Measurements from ENCODE around the gene MSH3. TPM values are rescaled to one million over a fixed set of nuclear protein-coding genes. Genes with fewer than 3 reads are reported as not detected.

Gene MSH3
- polyA plus RNA-seq, 1 of the 3 experiments (the other 2 are of a cell fraction), result 3.5 TPM

DNA sequence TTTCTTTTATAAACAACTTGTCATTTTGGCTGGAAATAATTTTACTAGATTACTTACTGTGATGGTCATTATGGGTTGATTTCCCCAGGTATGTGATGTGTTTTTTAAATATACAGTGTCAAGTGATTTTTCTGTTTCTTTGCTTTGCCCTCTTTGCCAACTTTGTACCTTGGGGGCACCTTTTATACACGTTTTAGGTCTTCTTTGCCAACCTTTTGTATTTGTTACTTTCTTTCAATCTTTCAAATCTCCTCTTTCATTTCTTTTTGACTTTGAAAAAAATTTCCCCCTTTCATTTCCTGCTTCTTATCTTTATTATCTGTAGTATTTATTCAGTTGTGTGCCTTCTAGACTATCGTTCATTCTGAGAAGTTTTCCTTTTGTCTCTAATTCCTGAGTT, 65.7 kb downstream of the MSH3 start (continued):
- TF ChIP-seq, protein P1, sequence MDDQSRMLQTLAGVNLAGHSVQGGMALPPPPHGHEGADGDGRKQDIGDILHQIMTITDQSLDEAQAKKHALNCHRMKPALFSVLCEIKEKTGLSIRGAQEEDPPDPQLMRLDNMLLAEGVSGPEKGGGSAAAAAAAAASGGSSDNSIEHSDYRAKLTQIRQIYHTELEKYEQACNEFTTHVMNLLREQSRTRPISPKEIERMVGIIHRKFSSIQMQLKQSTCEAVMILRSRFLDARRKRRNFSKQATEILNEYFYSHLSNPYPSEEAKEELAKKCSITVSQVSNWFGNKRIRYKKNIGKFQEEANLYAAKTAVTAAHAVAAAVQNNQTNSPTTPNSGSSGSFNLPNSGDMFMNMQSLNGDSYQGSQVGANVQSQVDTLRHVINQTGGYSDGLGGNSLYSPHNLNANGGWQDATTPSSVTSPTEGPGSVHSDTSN (IDR thresholded peaks at IDR 0.05), result no peak
- TF ChIP-seq MEF2A (IDR thresholded peaks at IDR 0.05; ENCODE audit: borderline replicate concordance, low read depth), result no peak
- no peak for TF ChIP-seq TEAD4 (IDR thresholded peaks at IDR 0.05; ENCODE audit: borderline replicate concordance, insufficient read depth)
- TF ChIP-seq TAF1 (IDR thresholded peaks at IDR 0.05; ENCODE audit: borderline replicate concordance, low read depth, low read length), result no peak
- TF ChIP-seq FOSL2 (IDR thresholded peaks at IDR 0.05; ENCODE audit: borderline replicate concordance, low read depth), result no peak
- TF ChIP-seq MXI1 (IDR thresholded peaks at IDR 0.05; ENCODE audit: low read depth, low read length), result no peak
- no peak for TF ChIP-seq RFX5 (IDR thresholded peaks at IDR 0.05; ENCODE audit: low read length)

DNA sequence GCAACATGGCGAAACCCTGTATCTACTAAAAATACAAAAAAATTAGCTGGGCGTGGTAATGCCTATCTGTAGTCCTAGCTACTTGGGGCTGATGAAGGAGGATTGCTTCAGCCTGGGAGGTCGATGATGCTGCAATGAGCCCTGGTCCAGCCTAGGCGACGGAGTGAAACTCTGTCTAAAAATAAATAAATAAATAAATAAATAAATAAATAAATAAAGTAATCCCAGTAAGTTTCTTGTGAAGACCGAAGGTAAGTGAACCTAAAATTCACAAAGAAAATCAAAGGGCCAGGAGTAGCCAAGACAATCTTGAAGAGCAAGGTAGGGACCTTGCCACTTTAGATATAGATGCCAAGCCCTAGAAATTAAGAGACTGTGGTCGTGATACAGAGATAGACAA, 68.5 kb downstream of the MSH3 start:
- WGBS (ENCODE audit: low lambda C conversion rate), result 97% methylated on average over 7 of the region's 7 CpGs
- ChIA-PET POLR2A (no interaction called here), CTCF (interaction anchor here (1.0 to 1.3 kb wide), 2 partner anchors 11 to 12 kb away, joined by 3 read pairs; no protein-coding TSS in a partner anchor)

More for the DNA sequence above, 68.5 kb downstream of the MSH3 start:
- H4K20me1 ChIP-seq (ENCODE audit: insufficient read depth), result no peaks in the 10 kb centered on the region
- H3K4me3 ChIP-seq (ENCODE audit: low read depth in 2 of 2, low read length in 1 of 2), result no peak overlapping the region
- H3K4me1 ChIP-seq (ENCODE audit: control insufficient read depth in 1 of 2, insufficient read depth in 2 of 2, low read depth in 1 of 2, low read length in 1 of 2), result no peaks in the 10 kb centered on the region
- H3K9me3 ChIP-seq, result peaks cover 7% of the 10 kb centered on the region; the same call in 1 of the 2 replicates
- no peaks in the 10 kb centered on the region for H3F3A ChIP-seq (replicated peaks; ENCODE audit: insufficient read depth)
- H3K4me2 ChIP-seq, result no peak overlapping the region
- H3K79me2 ChIP-seq (ENCODE audit: insufficient read depth), result no peaks in the 10 kb centered on the region
- H3K9ac ChIP-seq, result no peak overlapping the region
- TF ChIP-seq, protein P2, sequence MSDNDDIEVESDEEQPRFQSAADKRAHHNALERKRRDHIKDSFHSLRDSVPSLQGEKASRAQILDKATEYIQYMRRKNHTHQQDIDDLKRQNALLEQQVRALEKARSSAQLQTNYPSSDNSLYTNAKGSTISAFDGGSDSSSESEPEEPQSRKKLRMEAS (IDR thresholded peaks at IDR 0.05; ENCODE audit: low read depth), result no peak
- TF ChIP-seq FOXM1 (IDR thresholded peaks at IDR 0.05; ENCODE audit: low read depth) (no peak), NRF1 (IDR thresholded peaks at IDR 0.05; ENCODE audit: low read depth, low read length) (no peak), JUND (IDR thresholded peaks at IDR 0.05) (no peak), RAD21 (IDR thresholded peaks at IDR 0.05; ENCODE audit: low read length) (no peak), ELF1 (IDR thresholded peaks at IDR 0.05) (no peak), SIN3A (IDR thresholded peaks at IDR 0.05; ENCODE audit: borderline replicate concordance, low read depth, low read length) (no peak), POLR2AphosphoS5 (IDR thresholded peaks at IDR 0.05; ENCODE audit: low read depth, low read length) (no peak), RXRA (IDR thresholded peaks at IDR 0.05; ENCODE audit: borderline replicate concordance, low read depth) (no peak)
- TF ChIP-seq, protein P3, sequence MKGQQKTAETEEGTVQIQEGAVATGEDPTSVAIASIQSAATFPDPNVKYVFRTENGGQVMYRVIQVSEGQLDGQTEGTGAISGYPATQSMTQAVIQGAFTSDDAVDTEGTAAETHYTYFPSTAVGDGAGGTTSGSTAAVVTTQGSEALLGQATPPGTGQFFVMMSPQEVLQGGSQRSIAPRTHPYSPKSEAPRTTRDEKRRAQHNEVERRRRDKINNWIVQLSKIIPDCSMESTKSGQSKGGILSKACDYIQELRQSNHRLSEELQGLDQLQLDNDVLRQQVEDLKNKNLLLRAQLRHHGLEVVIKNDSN (IDR thresholded peaks at IDR 0.05; ENCODE audit: borderline replicate concordance, low read depth), result no peak
- TF ChIP-seq, protein P4, sequence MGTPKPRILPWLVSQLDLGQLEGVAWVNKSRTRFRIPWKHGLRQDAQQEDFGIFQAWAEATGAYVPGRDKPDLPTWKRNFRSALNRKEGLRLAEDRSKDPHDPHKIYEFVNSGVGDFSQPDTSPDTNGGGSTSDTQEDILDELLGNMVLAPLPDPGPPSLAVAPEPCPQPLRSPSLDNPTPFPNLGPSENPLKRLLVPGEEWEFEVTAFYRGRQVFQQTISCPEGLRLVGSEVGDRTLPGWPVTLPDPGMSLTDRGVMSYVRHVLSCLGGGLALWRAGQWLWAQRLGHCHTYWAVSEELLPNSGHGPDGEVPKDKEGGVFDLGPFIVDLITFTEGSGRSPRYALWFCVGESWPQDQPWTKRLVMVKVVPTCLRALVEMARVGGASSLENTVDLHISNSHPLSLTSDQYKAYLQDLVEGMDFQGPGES (IDR thresholded peaks at IDR 0.05; ENCODE audit: low read depth, low read length), result no peak
- H3K27me3 ChIP-seq (ENCODE audit: insufficient read depth), result no peaks in the 10 kb centered on the region
- no peak for DNase-seq
- H3K36me3 ChIP-seq (replicated peaks in 1 of 2; ENCODE audit: control insufficient read depth in 1 of 2, insufficient read depth in 2 of 2, low read length in 1 of 2), result peaks cover 29 to 40% of the 10 kb centered on the region in 2 experiments
- no peaks in the 10 kb centered on the region for H3K9me2 ChIP-seq
- H3K27ac ChIP-seq (ENCODE audit: low read depth in 2 of 2, low read length in 1 of 2), result no peak overlapping the region
- H2AFZ ChIP-seq (ENCODE audit: low read depth), result no peak overlapping the region
